Stimulated activated CD8-positive, alpha-beta memory T cell treated with anti-CD3 and anti-CD28 coated beads, Interleukin-4, amount 100 ng/mL, for 4 hours (primary cell): Measurements from ENCODE around the gene ENG.

Experiments
- DNase-seq, 2 donors: peaks; one replicate each; pipeline ENCODE4 v3.0.0-alpha.2; 2020; ENCODE audit warnings: low read depth in 2 of 2, low spot score in 1 of 2

The ENG gene

GRCh38 chr9:127778280-127779135 is 76.0 kb downstream of the ENG start, which contains the start of gene SH2D3C:
Gene SH2D3C (minus strand): TSS chr9:127778666. CDS start chr9:127778627, 39 bp downstream.
- DNase-seq: no peak

GRCh38 chr9:127777368-127777980 is 77.0 kb downstream of the ENG start:
- no peak for DNase-seq

GRCh38 chr9:127776924-127777289 is 77.6 kb downstream of the ENG start:
- DNase-seq: no peak

- peak; percentile 54 to 61 for DNase-seq
These were observed 78.1 kb downstream of the ENG start for GRCh38 chr9:127776195-127776923.

- no peak for DNase-seq
These were observed 80.5 kb downstream of the ENG start for GRCh38 chr9:127773981-127774380.

GRCh38 chr9:127773272-127773671 is 81.2 kb downstream of the ENG start:
- DNase-seq: no peak

GRCh38 chr9:127772603-127773002 is 81.9 kb downstream of the ENG start:
- no peak for DNase-seq

GRCh38 chr9:127771570-127772189 is 82.8 kb downstream of the ENG start:
- no peak for DNase-seq

- DNase-seq: peak; percentile 84 to 93
These were observed 83.4 kb downstream of the ENG start for GRCh38 chr9:127770905-127771569.

GRCh38 chr9:127770583-127770904 is 83.9 kb downstream of the ENG start:
- DNase-seq: no peak

- DNase-seq: no peak
These were observed 84.4 kb downstream of the ENG start for GRCh38 chr9:127769929-127770582.

GRCh38 chr9:127769101-127769500 is 85.4 kb downstream of the ENG start:
- DNase-seq: no peak

- no peak for DNase-seq
These were observed 85.8 kb downstream of the ENG start for GRCh38 chr9:127768698-127769097.

GRCh38 chr9:127767909-127768331 is 86.5 kb downstream of the ENG start:
- DNase-seq: no peak

- no peak for DNase-seq
These were observed 87.0 kb downstream of the ENG start for GRCh38 chr9:127767410-127767809.

- DNase-seq: no peak
These were observed 89.0 kb downstream of the ENG start for GRCh38 chr9:127765418-127765817.
